ENCODE data around the gene DGKG.

DNA sequence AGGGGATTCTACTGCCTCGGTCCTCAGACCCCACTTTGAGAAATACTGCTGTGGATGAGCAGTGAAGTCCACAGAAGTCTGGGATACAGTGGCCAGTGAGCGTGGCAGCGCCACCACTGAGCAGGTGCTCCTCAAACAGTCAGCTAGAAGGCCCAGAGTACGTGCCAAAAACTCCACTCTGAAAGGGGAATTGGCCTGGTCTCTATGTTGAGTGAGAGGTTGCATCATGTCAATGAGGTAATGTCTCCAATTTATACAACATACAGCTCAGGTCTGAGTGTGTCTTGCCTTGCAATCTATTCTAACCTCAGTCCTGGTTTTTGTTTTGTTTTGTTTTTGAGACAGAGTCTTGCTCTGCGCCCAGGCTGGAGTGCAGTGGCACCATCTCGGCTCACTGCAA lies 199.8 kb downstream of the DGKG start:
- TF ChIP-seq POLR2AphosphoS5 (IDR thresholded peaks at IDR 0.05; ENCODE audit: low read depth) (peak; percentile 28; the same call in 1 of the 2 replicates), CTCF (IDR thresholded peaks at IDR 0.05; ENCODE audit: insufficient read depth, low read length) (no peak), GABPA (IDR thresholded peaks at IDR 0.05; ENCODE audit: low read depth) (no peak)
- TF ChIP-seq, protein P1, sequence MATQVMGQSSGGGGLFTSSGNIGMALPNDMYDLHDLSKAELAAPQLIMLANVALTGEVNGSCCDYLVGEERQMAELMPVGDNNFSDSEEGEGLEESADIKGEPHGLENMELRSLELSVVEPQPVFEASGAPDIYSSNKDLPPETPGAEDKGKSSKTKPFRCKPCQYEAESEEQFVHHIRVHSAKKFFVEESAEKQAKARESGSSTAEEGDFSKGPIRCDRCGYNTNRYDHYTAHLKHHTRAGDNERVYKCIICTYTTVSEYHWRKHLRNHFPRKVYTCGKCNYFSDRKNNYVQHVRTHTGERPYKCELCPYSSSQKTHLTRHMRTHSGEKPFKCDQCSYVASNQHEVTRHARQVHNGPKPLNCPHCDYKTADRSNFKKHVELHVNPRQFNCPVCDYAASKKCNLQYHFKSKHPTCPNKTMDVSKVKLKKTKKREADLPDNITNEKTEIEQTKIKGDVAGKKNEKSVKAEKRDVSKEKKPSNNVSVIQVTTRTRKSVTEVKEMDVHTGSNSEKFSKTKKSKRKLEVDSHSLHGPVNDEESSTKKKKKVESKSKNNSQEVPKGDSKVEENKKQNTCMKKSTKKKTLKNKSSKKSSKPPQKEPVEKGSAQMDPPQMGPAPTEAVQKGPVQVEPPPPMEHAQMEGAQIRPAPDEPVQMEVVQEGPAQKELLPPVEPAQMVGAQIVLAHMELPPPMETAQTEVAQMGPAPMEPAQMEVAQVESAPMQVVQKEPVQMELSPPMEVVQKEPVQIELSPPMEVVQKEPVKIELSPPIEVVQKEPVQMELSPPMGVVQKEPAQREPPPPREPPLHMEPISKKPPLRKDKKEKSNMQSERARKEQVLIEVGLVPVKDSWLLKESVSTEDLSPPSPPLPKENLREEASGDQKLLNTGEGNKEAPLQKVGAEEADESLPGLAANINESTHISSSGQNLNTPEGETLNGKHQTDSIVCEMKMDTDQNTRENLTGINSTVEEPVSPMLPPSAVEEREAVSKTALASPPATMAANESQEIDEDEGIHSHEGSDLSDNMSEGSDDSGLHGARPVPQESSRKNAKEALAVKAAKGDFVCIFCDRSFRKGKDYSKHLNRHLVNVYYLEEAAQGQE (IDR thresholded peaks at IDR 0.05; ENCODE audit: insufficient replicate concordance, low read depth) = no peak

Measured in HL-60 (cell line).